GM23338 (cell line): ENCODE data around the gene SMYD1.

Experiments used
- CTCF ChIP-seq, 2 experiments: fragments of 200-600 bp in 1 of 2; sonication (generic) in 1 of 2; conservative IDR thresholded peaks; 2 replicates each; pipeline versions ENCODE4 v1.5.1 to v1.6.1; 2016 to 2017; ENCODE audit warnings: antibody characterized with exemption in 2 of 2, low read depth in 2 of 2, mild to moderate bottlenecking in 2 of 2, moderate library complexity in 1 of 2
- EZH2 ChIP-seq: fragments of 200-600 bp; sonication (generic); IDR thresholded peaks from one replicate; pipeline ENCODE4 v1.8.0; 2017; ENCODE audit warnings: antibody characterized with exemption, mild to moderate bottlenecking, low read depth; ENCODE audit not compliant: unreplicated experiment
- POLR2AphosphoS5 ChIP-seq: IDR thresholded peaks from 2 replicates; pipeline ENCODE4 v1.6.1; 2016; ENCODE audit warnings: antibody characterized with exemption, low read depth
- REST ChIP-seq: IDR thresholded peaks from one replicate; pipeline ENCODE4 v1.6.1; 2018; ENCODE audit warnings: antibody characterized with exemption; ENCODE audit not compliant: unreplicated experiment

GRCh38 chr2:88080545-88080944 is 12.9 kb downstream of the SMYD1 start:
- TF ChIP-seq CTCF (conservative IDR thresholded peaks at IDR 0.05; ENCODE audit: low read depth in 2 of 2), result no peak
- TF ChIP-seq REST, result no peak
- no peak for TF ChIP-seq POLR2AphosphoS5
- TF ChIP-seq EZH2, result no peak
